Panc1 (cell line): Measurements from ENCODE around the gene WFIKKN1. TPM values are rescaled to one million over a fixed set of nuclear protein-coding genes. Genes with fewer than 3 reads are reported as not detected.

Experiments
- ATAC-seq: fragments of 200-7000 bp; cut with Tn5 transposase; 2 replicates; pipeline ENCODE4 v1.9.1; 2020; ENCODE audit warnings: mild to moderate bottlenecking, moderate library complexity
- BruUV-seq: library from RNA; stranded (reverse); fragments of 400-500 nt; replicated peaks from 2 replicates; lab custom pipeline; 2021; lab: Mats Ljungman, UMichigan
- CTCF ChIA-PET: fragments of 300-600 bp; sonication (Branson Sonifier 250); formaldehyde crosslinking; loops from one replicate; lab custom pipeline; 2022; ENCODE audit warnings: antibody characterized with exemption; lab: Charles Lee
- POLR2A ChIA-PET: fragments of 300-600 bp; sonication (Branson Sonifier 250); formaldehyde crosslinking; loops from one replicate; lab custom pipeline; 2022; ENCODE audit warnings: antibody characterized with exemption; lab: Charles Lee
- DNase-seq: peaks from one replicate; pipeline ENCODE4 v3.0.0-alpha.2; 2010; ENCODE audit warnings: low read depth, low spot score
- H3K27ac ChIP-seq: 2 replicates; pipeline ENCODE4 v1.5.1; 2011; ENCODE audit warnings: mild to moderate bottlenecking, low read length, inconsistent platforms
- H3K27me3 ChIP-seq: fragments of 200-500 bp; sonication (Bioruptor generic); 2 replicates; pipeline ENCODE4 v1.6.0; 2014; ENCODE audit warnings: low read length, inconsistent platforms; ENCODE audit not compliant: control insufficient read depth, insufficient read depth
- H3K36me3 ChIP-seq: fragments of 200-500 bp; sonication (Bioruptor generic); 2 replicates; pipeline ENCODE4 v1.5.1; 2014; ENCODE audit warnings: inconsistent platforms, mild to moderate bottlenecking, low read length, moderate library complexity; ENCODE audit not compliant: control insufficient read depth, insufficient read depth
- H3K4me1 ChIP-seq: 2 replicates; pipeline ENCODE4 v1.5.1; 2011; ENCODE audit warnings: inconsistent platforms, mild to moderate bottlenecking, low read length, moderate library complexity; ENCODE audit not compliant: control insufficient read depth, insufficient read depth
- H3K4me3 ChIP-seq, 2 experiments: 2 replicates each; pipeline ENCODE4 v1.5.1; 2011 to 2012; ENCODE audit warnings: low read depth in 2 of 2, low read length in 2 of 2, mild to moderate bottlenecking in 2 of 2, inconsistent platforms in 1 of 2, moderate library complexity in 1 of 2
- H3K9me3 ChIP-seq: fragments of 200-500 bp; sonication (Bioruptor generic); 2 replicates; pipeline ENCODE4 v1.5.1; 2014; ENCODE audit warnings: low read depth, mild to moderate bottlenecking, inconsistent platforms, low read length, moderate library complexity; ENCODE audit not compliant: control insufficient read depth, insufficient read depth
- CTCF ChIP-seq: fragments of 450-650 bp; IDR thresholded peaks from 2 replicates; pipeline ENCODE4 v1.5.1; 2017; ENCODE audit warnings: mild to moderate bottlenecking
- POLR2AphosphoS5 ChIP-seq: IDR thresholded peaks from 2 replicates; pipeline ENCODE4 v1.6.1; 2012; ENCODE audit warnings: mild to moderate bottlenecking, low read depth, low read length, moderate library complexity
- REST ChIP-seq, 2 experiments: IDR thresholded peaks; 2 replicates each; pipeline ENCODE4 v1.6.1; 2011 to 2012; ENCODE audit warnings: low read depth in 2 of 2, control low read depth in 1 of 2, low read length in 1 of 2, mild to moderate bottlenecking in 1 of 2, moderate library complexity in 1 of 2; ENCODE audit not compliant: insufficient read depth in 1 of 2
- SIN3A ChIP-seq: IDR thresholded peaks from 2 replicates; pipeline ENCODE4 v1.6.1; 2012; ENCODE audit warnings: low read depth, mild to moderate bottlenecking, low read length, moderate library complexity, borderline replicate concordance; ENCODE audit not compliant: insufficient read depth
- TCF7L2 ChIP-seq: IDR thresholded peaks from 2 replicates; pipeline ENCODE4 v1.6.1; 2011; ENCODE audit warnings: mild to moderate bottlenecking, low read depth, low read length, inconsistent platforms
- in situ Hi-C: cut with HindIII; loops from 2 replicates; pipeline ENCODE4 v1.10.0; 2016; ENCODE audit warnings: low sequenced_read_pairs, low pct_unique_long_range_greater_than_20kb
- intact Hi-C: fragments of 100-400 bp; cut with micrococcal nuclease; formaldehyde crosslinking; loops from one replicate; pipeline ENCODE4 v1.10.0; 2022; ENCODE audit not compliant: unreplicated experiment
- total RNA-seq: library from RNA; stranded (reverse); gene quantifications from one replicate; pipeline ENCODE4 v1.2.1, GENCODE V29; 2021; ENCODE audit not compliant: unreplicated experiment

Gene WFIKKN1
- total RNA-seq, 1 experiment from 2014 or later = 2.0 TPM

GRCh38 chr16:628321-629061 lies 2.3 kb upstream of the WFIKKN1 start:
- intact Hi-C loops = no loop called here
- no peak for DNase-seq
- ATAC-seq = no peak
- H3K9me3 ChIP-seq = no peaks in the 10 kb centered on the region
- no peak overlapping the region for H3K4me3 ChIP-seq
- BruUV-seq = no TSS peak
- no peaks in the 10 kb centered on the region for H3K36me3 ChIP-seq
- CTCF ChIA-PET = interaction anchor here (0.5 kb wide), 1 partner anchor 89 kb away, joined by 3 read pairs; no protein-coding TSS in a partner anchor
- H3K27me3 ChIP-seq = no peaks in the 10 kb centered on the region
- peak overlapping the region; percentile 61; the same call in 1 of the 2 replicates for H3K27ac ChIP-seq
- TF ChIP-seq POLR2AphosphoS5 = 0 out of 2 replicates have a peak, but pooled peaks have one; percentile 0
- TF ChIP-seq SIN3A = no peak
- no peak for TF ChIP-seq TCF7L2
- in situ Hi-C loops = no loop called here
- POLR2A ChIA-PET = no interaction called here
- peaks cover 62% of the 10 kb centered on the region for H3K4me1 ChIP-seq

GRCh38 chr16:629185-629832 lies 1.5 kb upstream of the WFIKKN1 start:
- ChIA-PET POLR2A (no interaction called here), CTCF (no interaction called here)
- DNase-seq (no peak), ATAC-seq (peak; percentile 9)
- BruUV-seq = no TSS peak
- H3K27ac ChIP-seq = peak overlapping the region; percentile 61
- in situ Hi-C loops (no loop called here), intact Hi-C loops (no loop called here)
- no peaks in the 10 kb centered on the region for H3K9me3 ChIP-seq
- no peaks in the 10 kb centered on the region for H3K36me3 ChIP-seq
- TF ChIP-seq POLR2AphosphoS5 = no peak
- no peak for TF ChIP-seq TCF7L2
- no peak for TF ChIP-seq REST (IDR thresholded peaks at IDR 0.05; ENCODE audit: insufficient read depth in 1 of 2, low read depth in 2 of 2, low read length in 1 of 2)
- TF ChIP-seq CTCF = no peak
- no peak for TF ChIP-seq SIN3A
- no peaks in the 10 kb centered on the region for H3K27me3 ChIP-seq
- peaks cover 55% of the 10 kb centered on the region for H3K4me1 ChIP-seq
- no peak overlapping the region for H3K4me3 ChIP-seq
